NCI-H524 (cell line): ENCODE data around the gene NEDD4L.
A peak's percentile ranks its signal among the peaks of the same experiment; 100 is the strongest.

Experiments
- DNase-seq, 2 experiments: peaks; one replicate each; lab custom pipeline; 2025; lab: John Stamatoyannopoulos, UW

Gene NEDD4L

GRCh38 chr18:58398648-58399398, 354.8 kb downstream of the NEDD4L start:
- DNase-seq = no peak

DNA sequence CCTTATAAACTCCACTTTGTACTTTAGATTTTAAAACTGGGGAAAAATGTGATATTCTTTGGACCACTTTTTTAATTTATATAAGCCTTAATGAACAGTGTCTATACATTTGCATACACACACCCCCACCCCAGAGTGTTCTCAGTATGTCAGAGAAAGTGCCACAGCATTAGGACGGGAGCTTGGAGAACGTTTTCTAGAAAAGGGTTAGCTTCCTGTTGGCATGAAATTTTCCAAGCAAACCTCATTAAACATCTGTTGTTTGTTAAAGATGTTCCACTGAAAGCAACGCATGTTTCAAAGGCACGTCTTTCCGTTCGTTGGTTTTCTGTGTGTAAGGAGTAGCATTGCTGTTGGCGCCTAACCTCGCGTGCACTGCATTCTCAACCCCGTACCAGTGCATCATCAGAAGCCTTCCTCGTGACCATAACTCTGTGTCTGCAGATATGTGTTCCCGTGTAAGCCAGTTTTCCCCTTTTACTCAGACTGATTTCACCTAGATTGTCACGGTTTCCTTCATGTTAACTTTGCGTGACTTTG, 356.4 kb downstream of the NEDD4L start:
- DNase-seq = no peak

DNA sequence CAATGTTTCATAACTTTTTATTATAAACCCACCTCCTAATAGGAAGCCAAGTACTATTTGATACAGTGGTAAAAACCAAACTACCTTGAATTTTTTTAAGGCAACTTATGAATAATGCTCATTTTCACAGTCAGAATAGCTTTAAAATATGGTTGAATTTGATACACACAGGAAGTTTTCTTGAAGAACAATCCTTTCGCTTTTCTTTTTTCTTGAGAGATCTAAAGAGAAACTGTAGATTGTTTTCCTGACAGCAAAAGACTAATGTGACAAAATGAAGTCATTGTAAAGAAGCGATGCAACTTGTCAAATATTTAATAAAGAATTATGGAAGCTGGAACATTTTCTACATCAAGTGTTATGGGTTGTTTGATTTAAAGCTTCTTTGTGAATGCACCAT, 357.2 kb downstream of the NEDD4L start:
- DNase-seq = no peak

DNA sequence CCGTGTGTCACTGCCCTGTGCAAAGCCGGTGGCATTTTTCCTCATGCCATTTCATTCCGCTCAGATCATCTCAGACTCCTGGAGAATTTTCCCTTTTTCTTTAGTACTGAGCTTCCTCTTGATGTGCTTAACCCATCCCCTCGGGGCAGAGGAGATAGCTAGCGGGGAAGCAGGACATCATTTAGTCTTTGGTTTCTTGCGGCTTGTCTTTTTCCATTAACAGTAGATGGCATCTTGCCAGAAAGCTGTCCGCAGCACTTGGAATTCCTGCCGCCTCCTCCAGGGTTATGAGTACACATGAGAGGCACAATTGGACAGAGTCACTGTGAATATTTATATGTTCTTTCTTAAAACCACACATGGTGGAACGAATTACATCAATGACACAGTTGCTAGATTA, 358.2 kb downstream of the NEDD4L start:
- DNase-seq = peak in 1 of 2 experiments; percentile 38

- DNase-seq = no peak
Measured at GRCh38 chr18:58402951-58403702, 359.1 kb downstream of the NEDD4L start.

GRCh38 chr18:58403799-58404455, 359.9 kb downstream of the NEDD4L start:
- no peak for DNase-seq

DNA sequence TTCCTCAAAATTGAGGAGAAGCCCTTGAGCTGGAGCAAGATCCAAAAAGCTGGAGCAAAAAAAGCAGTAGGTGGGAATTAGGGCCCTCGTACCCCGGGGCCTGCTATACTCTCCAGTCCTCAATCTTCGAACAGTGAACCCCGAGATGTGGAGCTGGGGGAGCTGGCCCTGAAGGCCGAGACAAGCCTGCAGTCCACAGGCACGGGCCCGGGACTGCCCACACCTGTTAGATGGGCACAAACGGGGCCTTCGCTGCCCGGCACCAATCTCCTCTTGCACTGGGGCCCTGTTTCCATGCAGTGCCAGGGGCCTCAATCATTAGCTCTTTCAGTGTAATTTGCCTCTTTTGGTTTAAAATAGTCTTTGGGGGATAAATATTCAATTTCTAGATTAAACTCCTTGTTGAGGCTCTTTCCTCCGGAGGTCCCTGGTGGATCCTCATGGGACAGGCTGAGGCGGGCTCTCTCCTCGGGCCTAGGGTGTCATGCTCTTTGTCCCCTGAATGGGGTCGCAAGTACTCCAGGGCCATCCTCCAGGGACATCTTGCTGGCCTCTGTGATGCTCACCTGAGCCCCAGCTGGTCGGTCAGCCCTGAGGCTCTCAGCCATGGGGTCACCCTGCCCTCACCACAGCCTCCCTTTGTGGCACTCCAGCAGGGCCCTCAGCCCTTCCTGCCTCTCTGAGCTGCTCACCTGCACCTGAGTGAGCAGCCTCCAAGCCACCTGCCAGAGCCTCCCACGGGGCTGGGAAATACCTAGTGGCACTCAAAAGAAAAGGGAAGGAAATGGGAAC, 361.3 kb downstream of the NEDD4L start:
- DNase-seq = no peak

- no peak for DNase-seq
Measured at GRCh38 chr18:58407263-58407648, 363.2 kb downstream of the NEDD4L start.

DNA sequence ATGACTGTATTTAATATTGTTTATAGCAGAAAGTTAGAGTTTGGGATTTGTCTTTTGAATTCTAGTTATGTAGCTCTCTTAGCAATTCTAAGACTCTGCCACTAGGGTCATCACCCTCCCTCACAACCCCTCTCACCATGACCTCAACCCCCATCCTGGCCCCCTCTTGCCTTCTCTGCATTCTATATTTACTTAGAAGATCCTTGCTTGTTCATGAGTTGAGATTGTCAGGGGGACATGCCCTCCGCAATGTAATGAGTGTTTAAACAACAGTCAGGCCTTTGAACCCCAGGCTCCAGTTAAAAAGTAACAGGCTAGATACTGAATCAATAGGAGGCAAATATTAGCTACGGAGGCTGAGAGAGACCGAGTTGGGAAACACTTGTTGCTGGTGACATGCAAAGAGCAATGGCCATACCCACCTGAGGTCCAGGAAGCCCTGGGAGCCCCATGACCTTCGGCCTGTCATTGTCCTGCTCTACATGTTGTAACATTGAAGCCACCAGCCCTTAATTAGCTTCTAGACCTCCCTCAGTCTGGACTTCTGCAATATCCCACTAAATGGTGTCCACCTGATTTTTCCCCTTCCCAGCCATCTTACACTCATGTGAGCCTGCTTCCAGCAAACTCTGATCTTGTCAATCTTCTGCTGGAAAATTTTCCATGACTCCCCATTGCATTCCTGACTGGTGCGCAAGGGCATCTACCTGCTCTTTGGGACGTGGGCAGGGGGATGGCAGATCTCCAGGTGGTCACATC, 363.8 kb downstream of the NEDD4L start:
- DNase-seq = no peak

DNA sequence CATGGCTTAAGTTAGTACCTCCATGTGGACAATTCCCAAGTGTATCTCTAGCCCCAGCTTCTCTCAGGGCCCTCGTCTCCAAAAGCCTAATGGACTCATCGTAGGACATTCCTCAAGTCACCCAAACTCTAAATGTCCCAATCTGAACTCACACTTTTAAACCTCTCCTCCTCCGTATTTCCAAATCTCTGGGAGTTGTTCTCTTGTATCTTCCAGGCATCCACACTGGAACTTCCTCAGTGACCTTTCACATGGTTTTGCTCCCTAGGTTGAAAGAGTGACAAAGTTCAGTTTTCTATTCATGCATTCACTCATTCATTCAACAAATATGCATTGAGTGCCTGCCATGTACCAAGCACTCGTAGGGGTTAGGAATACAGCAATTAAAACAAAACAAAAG, 364.6 kb downstream of the NEDD4L start:
- no peak for DNase-seq

GRCh38 chr18:58409802-58410445, 365.9 kb downstream of the NEDD4L start:
- DNase-seq = no peak

DNA sequence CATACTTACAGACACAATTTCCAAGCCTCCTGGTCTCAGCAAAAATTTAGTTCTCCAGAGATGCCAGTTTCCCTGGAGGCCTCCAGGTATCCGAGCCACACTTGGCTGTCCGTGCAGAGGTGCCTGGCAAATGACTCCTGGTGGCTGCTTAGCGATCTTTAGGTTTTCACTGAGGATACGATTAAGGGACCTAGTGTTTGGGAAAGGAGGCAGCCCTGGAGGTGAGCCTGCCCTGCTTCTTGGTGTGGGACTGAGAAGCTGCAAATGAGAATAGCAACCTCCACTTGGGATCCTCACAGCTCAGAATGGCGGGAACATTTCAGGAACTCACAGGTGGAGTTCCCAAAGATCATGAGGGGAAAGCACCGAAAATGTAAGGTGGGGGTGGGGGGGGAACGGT, 367.3 kb downstream of the NEDD4L start:
- DNase-seq = no peak

DNA sequence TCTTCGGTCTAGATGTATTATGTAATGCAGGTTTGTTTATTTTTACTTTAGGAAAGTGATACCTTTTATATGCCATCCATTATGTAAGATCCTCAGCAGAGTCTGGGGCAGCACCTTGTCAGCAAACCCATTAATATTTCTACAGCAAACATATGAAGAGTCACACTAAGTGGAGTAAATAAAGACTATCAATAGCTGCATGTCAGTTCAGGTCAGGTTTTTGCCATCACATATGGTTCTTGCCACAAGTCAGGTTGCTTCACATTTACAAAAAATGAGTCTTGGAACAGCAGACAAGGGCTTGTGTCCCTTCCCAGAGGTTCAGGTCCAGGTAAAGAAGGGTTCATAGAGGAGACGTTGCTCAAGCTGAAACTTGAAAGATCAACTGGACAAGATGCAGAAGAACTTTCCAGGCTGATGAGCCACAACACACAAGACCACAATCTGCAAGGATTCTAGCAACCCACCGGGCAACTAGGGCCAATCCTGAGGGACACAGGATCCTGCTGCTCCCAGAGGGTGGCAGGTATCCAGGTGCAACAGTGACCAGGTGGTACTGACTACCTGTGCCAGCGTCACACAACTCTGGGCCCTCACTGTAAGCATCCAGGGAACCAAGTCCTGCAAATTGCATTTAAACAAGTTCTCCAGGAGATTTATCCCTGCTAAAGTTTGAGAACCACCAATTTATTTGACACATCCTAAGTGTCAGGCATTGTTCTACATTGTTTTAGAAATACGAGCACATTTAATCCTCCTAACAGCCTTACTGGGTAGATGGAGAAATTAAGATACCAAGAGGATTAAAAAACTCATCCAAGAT, 369.0 kb downstream of the NEDD4L start:
- DNase-seq = no peak

DNA sequence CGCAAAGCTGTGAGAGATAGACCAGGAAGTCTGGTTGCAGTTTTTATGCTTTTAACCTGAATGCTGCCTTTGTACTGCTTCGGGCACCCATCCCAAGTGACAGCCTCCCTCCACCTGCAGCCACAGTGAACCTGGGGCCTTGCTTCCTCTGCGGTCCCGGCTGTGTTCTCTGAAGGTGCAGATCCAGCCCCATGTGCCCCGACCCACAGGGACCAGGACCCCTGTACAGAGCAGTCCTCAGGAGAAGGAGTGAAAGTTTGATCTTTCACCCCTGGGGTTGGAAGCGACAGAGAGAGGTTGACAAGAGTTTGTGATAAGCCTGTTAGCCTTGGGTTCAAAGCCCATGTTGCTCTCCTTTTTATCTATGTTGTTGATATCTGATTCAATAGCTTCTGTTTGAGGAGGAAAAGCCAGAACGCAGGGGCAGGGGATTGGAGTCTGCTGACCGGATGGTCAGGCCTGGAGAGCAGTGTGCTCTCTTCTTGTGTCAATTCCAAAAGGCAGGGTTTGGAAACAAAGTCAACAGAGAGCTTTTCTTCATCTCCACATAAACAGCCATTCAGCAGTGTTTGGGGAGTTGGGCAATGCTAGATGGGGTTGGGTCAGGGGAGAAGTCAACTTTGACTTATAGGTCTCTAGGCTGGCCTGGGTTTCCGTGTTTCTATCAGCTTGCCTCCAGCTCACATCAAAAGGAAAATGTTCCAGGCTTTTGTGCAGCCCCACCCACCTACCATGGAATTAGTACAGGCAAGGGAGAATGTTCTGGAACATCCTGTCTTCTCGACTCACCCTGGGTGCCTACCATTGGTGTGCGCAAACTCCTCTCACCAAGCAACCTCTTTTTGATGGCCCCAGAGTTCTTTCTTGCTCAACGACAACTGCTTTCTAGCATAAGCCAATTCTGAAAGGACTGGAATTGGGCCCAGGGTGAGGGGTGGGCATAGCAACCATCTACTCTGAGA, 369.9 kb downstream of the NEDD4L start:
- no peak for DNase-seq

GRCh38 chr18:58416014-58416703, 372.1 kb downstream of the NEDD4L start:
- no peak for DNase-seq

- DNase-seq = peak in 1 of 2 experiments; percentile 21
Measured at GRCh38 chr18:58416704-58417683, 373.0 kb downstream of the NEDD4L start.

GRCh38 chr18:58417752-58418151, 373.7 kb downstream of the NEDD4L start:
- no peak for DNase-seq
